IMR-90 (cell line): ENCODE results near the gene KIF1B.
A peak's percentile ranks its signal among the peaks of the same experiment; 100 is the strongest.

Source experiments
- CEBPB ChIP-seq: IDR thresholded peaks from 2 replicates; pipeline ENCODE4 v1.6.1; 2012; ENCODE audit warnings: low read depth, low read length, improper control_type of control experiment
- MAFK ChIP-seq: IDR thresholded peaks from 2 replicates; pipeline ENCODE4 v1.6.1; 2012; ENCODE audit warnings: low read depth, low read length, improper control_type of control experiment
- MXI1 ChIP-seq: IDR thresholded peaks from 2 replicates; pipeline ENCODE4 v1.6.1; 2012; ENCODE audit warnings: low read depth, mild to moderate bottlenecking, low read length, moderate library complexity, borderline replicate concordance
- NFE2L2 ChIP-seq: fragments of 150-350 bp; IDR thresholded peaks from 2 replicates; pipeline ENCODE4 v1.6.1; 2016; ENCODE audit warnings: low read depth, mild to moderate bottlenecking, low read length
- POLR2A ChIP-seq: IDR thresholded peaks from 2 replicates; pipeline ENCODE4 v1.6.1; 2012; ENCODE audit warnings: mild to moderate bottlenecking, low read depth, low read length
- RFX5 ChIP-seq: IDR thresholded peaks from 2 replicates; pipeline ENCODE4 v1.8.0; 2012; ENCODE audit warnings: low read depth, mild to moderate bottlenecking, low read length, moderate library complexity
- SMC3 ChIP-seq: fragments of 150-350 bp; IDR thresholded peaks from 2 replicates; pipeline ENCODE4 v1.6.1; 2016; ENCODE audit warnings: low read depth, mild to moderate bottlenecking, antibody characterized with exemption, low read length, moderate library complexity
- TF ChIP-seq, protein P1 (sequence below): conservative IDR thresholded peaks from 2 replicates; pipeline ENCODE4 v1.5.1; 2012; ENCODE audit warnings: mild to moderate bottlenecking, low read depth, low read length, improper control_type of control experiment
- TF ChIP-seq, protein P2 (sequence below): fragments of 150-350 bp; IDR thresholded peaks from 2 replicates; pipeline ENCODE4 v1.6.1; 2017; ENCODE audit warnings: mild to moderate bottlenecking, antibody characterized with exemption, low read length, low read depth
- TF ChIP-seq, protein P3 (sequence below): fragments of 150-350 bp; IDR thresholded peaks from 2 replicates; pipeline ENCODE4 v1.6.1; 2016; ENCODE audit warnings: low read depth, mild to moderate bottlenecking, low read length, moderate library complexity, borderline replicate concordance

DNA sequence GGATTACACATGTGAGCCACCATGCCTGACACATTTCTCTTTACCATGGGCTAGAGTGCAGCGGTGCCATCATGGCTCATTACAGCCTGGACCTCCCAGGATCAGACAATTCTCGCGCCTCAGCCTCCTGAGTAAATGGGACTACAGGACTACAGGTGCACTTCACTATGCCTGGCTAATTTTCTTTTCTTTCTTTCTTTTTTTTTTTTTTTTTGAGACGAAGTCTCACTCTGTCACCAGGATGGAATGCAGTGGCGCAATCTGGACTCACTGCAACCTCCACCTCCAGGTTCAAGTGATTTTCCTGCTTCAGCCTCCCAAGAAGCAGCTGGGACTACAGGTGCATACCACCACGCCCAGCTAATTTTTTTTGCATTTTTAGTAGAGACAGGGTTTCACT is 14.8 kb upstream of the KIF1B start:
- TF ChIP-seq POLR2A, result no peak
- TF ChIP-seq SMC3, result no peak
- no peak for TF ChIP-seq MXI1
- no peak for TF ChIP-seq NFE2L2
- TF ChIP-seq, protein P1, sequence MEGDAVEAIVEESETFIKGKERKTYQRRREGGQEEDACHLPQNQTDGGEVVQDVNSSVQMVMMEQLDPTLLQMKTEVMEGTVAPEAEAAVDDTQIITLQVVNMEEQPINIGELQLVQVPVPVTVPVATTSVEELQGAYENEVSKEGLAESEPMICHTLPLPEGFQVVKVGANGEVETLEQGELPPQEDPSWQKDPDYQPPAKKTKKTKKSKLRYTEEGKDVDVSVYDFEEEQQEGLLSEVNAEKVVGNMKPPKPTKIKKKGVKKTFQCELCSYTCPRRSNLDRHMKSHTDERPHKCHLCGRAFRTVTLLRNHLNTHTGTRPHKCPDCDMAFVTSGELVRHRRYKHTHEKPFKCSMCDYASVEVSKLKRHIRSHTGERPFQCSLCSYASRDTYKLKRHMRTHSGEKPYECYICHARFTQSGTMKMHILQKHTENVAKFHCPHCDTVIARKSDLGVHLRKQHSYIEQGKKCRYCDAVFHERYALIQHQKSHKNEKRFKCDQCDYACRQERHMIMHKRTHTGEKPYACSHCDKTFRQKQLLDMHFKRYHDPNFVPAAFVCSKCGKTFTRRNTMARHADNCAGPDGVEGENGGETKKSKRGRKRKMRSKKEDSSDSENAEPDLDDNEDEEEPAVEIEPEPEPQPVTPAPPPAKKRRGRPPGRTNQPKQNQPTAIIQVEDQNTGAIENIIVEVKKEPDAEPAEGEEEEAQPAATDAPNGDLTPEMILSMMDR, result no peak
- TF ChIP-seq, protein P2, sequence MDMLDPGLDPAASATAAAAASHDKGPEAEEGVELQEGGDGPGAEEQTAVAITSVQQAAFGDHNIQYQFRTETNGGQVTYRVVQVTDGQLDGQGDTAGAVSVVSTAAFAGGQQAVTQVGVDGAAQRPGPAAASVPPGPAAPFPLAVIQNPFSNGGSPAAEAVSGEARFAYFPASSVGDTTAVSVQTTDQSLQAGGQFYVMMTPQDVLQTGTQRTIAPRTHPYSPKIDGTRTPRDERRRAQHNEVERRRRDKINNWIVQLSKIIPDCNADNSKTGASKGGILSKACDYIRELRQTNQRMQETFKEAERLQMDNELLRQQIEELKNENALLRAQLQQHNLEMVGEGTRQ, result no peak
- TF ChIP-seq RFX5, result no peak
- TF ChIP-seq CEBPB, result peak; percentile 89
- no peak for TF ChIP-seq MAFK
- TF ChIP-seq, protein P3, sequence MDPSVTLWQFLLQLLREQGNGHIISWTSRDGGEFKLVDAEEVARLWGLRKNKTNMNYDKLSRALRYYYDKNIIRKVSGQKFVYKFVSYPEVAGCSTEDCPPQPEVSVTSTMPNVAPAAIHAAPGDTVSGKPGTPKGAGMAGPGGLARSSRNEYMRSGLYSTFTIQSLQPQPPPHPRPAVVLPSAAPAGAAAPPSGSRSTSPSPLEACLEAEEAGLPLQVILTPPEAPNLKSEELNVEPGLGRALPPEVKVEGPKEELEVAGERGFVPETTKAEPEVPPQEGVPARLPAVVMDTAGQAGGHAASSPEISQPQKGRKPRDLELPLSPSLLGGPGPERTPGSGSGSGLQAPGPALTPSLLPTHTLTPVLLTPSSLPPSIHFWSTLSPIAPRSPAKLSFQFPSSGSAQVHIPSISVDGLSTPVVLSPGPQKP, result no peak
